GM12878 (cell line): ENCODE measurements around the gene DOCK2. TPM values are rescaled to one million over a fixed set of nuclear protein-coding genes. Genes with fewer than 3 reads are reported as not detected.

ENCODE experiments used
- ATAC-seq: fragments of 200-7000 bp; cut with Tn5 transposase; 3 replicates; pipeline ENCODE4 v1.9.1; 2020; ENCODE audit warnings: mild to moderate bottlenecking, moderate library complexity
- BruUV-seq: library from RNA; stranded (reverse); fragments of 400-500 nt; replicated peaks from 2 replicates; lab custom pipeline; 2021; lab: Mats Ljungman, UMichigan
- CTCF ChIA-PET: fragments of 300-600 bp; sonication (Branson Sonifier 250); formaldehyde crosslinking; extraction: SDS; loops from one replicate; lab custom pipeline; 2021; ENCODE audit warnings: inconsistent platforms; lab: Yijun Ruan, JAX
- POLR2A ChIA-PET: fragments of 350-600 bp; formaldehyde crosslinking; extraction: SDS; loops from one replicate; lab custom pipeline; 2021; ENCODE audit warnings: inconsistent platforms; lab: Charles Lee
- RAD21 ChIA-PET: fragments of 300-600 bp; sonication (Branson Sonifier 250); formaldehyde crosslinking; loops from one replicate; lab custom pipeline; 2023; ENCODE audit warnings: antibody characterized with exemption; ENCODE audit not compliant: unreplicated experiment; lab: Charles Lee
- SMC1A ChIA-PET: fragments of 300-600 bp; sonication (Branson Sonifier 250); formaldehyde crosslinking; loops from one replicate; lab custom pipeline; 2023; ENCODE audit not compliant: unreplicated experiment, uncharacterized antibody; lab: Charles Lee
- DNase-seq: peaks from one replicate; pipeline ENCODE4 v3.0.0-alpha.2; 2011; ENCODE audit warnings: low read depth, low spot score
- FAIRE-seq: peaks from 3 replicates; lab custom pipeline; 2011; peaks lifted over from hg19 to GRCh38; lab: Jason Lieb, UNC
- H2AFZ ChIP-seq: 2 replicates; pipeline ENCODE4 v1.6.0; 2011; ENCODE audit warnings: low read depth, low read length, control low read depth; ENCODE audit not compliant: control insufficient read depth
- H3K27ac ChIP-seq: 2 replicates; pipeline ENCODE4 v1.5.1; 2011; ENCODE audit warnings: control low read depth; ENCODE audit not compliant: control insufficient read depth, insufficient read depth
- H3K27me3 ChIP-seq, 2 experiments: replicated peaks in 1 of 2; 2 replicates each; pipeline versions ENCODE4 v1.6.0 to v1.6.1; 2011; ENCODE audit warnings: low read length in 1 of 2; ENCODE audit not compliant: control insufficient read depth in 2 of 2, insufficient read depth in 2 of 2
- H3K36me3 ChIP-seq, 2 experiments: 2 replicates each; pipeline ENCODE4 v1.5.1; 2011; ENCODE audit warnings: low read length in 1 of 2; ENCODE audit not compliant: control insufficient read depth in 2 of 2, insufficient read depth in 2 of 2
- H3K4me1 ChIP-seq: 2 replicates; pipeline ENCODE4 v1.6.1; 2011; ENCODE audit warnings: mild to moderate bottlenecking, low read length, moderate library complexity, mixed read lengths; ENCODE audit not compliant: control insufficient read depth, insufficient read depth
- H3K4me2 ChIP-seq: 2 replicates; pipeline ENCODE4 v1.6.0; 2011; ENCODE audit warnings: control low read depth; ENCODE audit not compliant: control insufficient read depth, insufficient read depth
- H3K4me3 ChIP-seq: fragments of 200-600 bp; sonication (generic); 2 replicates; pipeline ENCODE4 v1.5.1; 2016
- H3K79me2 ChIP-seq: 2 replicates; pipeline ENCODE4 v1.6.0; 2011; ENCODE audit warnings: low read length; ENCODE audit not compliant: control insufficient read depth, insufficient read depth
- H3K9ac ChIP-seq: 2 replicates; pipeline ENCODE4 v1.8.0; 2011; ENCODE audit warnings: low read length, control low read depth, mixed read lengths; ENCODE audit not compliant: control insufficient read depth, insufficient read depth
- H3K9me3 ChIP-seq: replicated peaks from 3 replicates; pipeline ENCODE4 v1.5.1; 2011; ENCODE audit warnings: mild to moderate bottlenecking, low read length; ENCODE audit not compliant: control insufficient read depth, insufficient read depth
- H4K20me1 ChIP-seq: 2 replicates; pipeline ENCODE4 v1.6.0; 2011; ENCODE audit not compliant: control insufficient read depth, insufficient read depth
- BACH1 ChIP-seq: fragments of 450-650 bp; IDR thresholded peaks from 2 replicates; pipeline ENCODE4 v1.6.1; 2017; ENCODE audit warnings: mild to moderate bottlenecking, borderline replicate concordance
- IKZF1 ChIP-seq: fragments of 450-650 bp; conservative IDR thresholded peaks from 2 replicates; pipeline ENCODE4 v1.6.1; 2017; ENCODE audit warnings: antibody characterized with exemption, mild to moderate bottlenecking
- ZNF384 ChIP-seq: IDR thresholded peaks from 2 replicates; pipeline ENCODE4 v1.6.1; 2012; ENCODE audit warnings: low read depth, mild to moderate bottlenecking, low read length, improper control_type of control experiment, borderline replicate concordance
- WGBS: methylation state at CpG from one replicate; pipeline ENCODE4 v1.1.6; 2016; ENCODE audit warnings: low lambda C conversion rate; ENCODE audit not compliant: insufficient replicate concordance, insufficient coverage; ENCODE audit errors: missing lambda C conversion rate; 5-methylcytosine and 5-hydroxymethylcytosine counted together
- in situ Hi-C: fragments of 300-500 bp; cut with MboI; formaldehyde crosslinking; loops from 9 replicates; pipeline ENCODE4 v1.14.3; 2018; ENCODE audit warnings: mixed read lengths
- intact Hi-C: fragments of 100-400 bp; cut with micrococcal nuclease; formaldehyde crosslinking; loops from one replicate; pipeline ENCODE4 v1.14.2; 2022; ENCODE audit not compliant: unreplicated experiment
- polyA plus RNA-seq, 11 experiments: library from polyadenylated mRNA; depleted of rRNA in 4 of 11; unstranded in 6 of 11; stranded (reverse) in 5 of 11; fragments of >200 nt; fragmentation: Nextera tagmentation in 4 of 11; fragmentation: Illumina TruSeq in 1 of 11; extraction: Ambion mirVana in 4 of 11; extraction: Trizol in 1 of 11; gene quantifications; 1 replicate in 1 of 11; 2 replicates in 10 of 11; pipeline versions ENCODE4 v1.2.1 to v1.2.3, GENCODE V29; 2011 to 2016; ENCODE audit warnings: inconsistent platforms in 2 of 11, missing spikeins in 2 of 11, low read depth in 1 of 11
- total RNA-seq, 4 experiments: library from RNA; depleted of rRNA in 3 of 4; stranded (reverse); fragments of >200 nt in 3 of 4; fragmentation: Illumina TruSeq in 1 of 4; extraction: Trizol in 1 of 4; gene quantifications; 2 replicates each; pipeline versions ENCODE4 v1.2.1 to v1.2.3, GENCODE V29; 2013 to 2021
- TF ChIP-seq, protein P1 (sequence below): IDR thresholded peaks from 2 replicates; pipeline ENCODE4 v1.6.1; 2011; ENCODE audit warnings: borderline replicate concordance, low read depth, mild to moderate bottlenecking, moderate library complexity, mixed read lengths, low read length; ENCODE audit not compliant: insufficient read depth; ENCODE audit errors: extremely low read length
- TF ChIP-seq, protein P2 (sequence below): fragments of 150-350 bp; IDR thresholded peaks from 2 replicates; pipeline ENCODE4 v1.6.1; 2014; ENCODE audit warnings: mild to moderate bottlenecking, low read depth, low read length
- TF ChIP-seq, protein P3 (sequence below): fragments of 450-650 bp; IDR thresholded peaks from 2 replicates; pipeline ENCODE4 v1.6.1; 2017; ENCODE audit warnings: antibody characterized with exemption, mild to moderate bottlenecking, moderate library complexity
- TF ChIP-seq, protein P4 (sequence below): fragments of 450-650 bp; formaldehyde crosslinking; IDR thresholded peaks from 2 replicates; pipeline ENCODE4 v1.5.0; 2022; ENCODE audit warnings: mild to moderate bottlenecking, missing genetic modification characterization

The DOCK2 gene
- total and polyA plus RNA-seq, 10 of the 15 experiments (the other 5 are each of a cell fraction or from before 2014, with no cell fraction given) = 34.2 to 192 (median 118) TPM

DNA sequence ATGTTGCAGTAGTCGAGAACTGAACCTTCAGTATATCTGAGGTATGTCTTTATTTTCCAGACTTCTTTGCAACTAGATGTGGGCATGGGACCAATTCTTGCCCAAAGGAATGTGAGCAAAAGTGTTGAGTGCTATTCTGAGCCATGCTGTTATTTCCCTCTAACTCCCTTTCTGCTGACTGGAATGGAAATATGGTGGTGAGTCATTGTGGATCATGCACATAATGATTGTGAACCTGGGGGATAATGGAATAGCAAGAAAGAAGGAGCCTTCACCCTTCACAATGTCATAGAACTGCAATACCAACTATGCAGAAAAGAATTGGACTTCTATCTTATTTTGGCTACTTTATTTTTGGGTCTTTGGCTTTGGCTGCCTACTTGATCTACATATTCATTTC, 10.3 kb upstream of the DOCK2 start:
- Histone ChIP-seq H3K9ac (no peak overlapping the region), H3K36me3 (no peaks in the 10 kb centered on the region), H3K79me2 (no peaks in the 10 kb centered on the region), H2AFZ (no peak overlapping the region), H3K9me3 (no peaks in the 10 kb centered on the region), H3K27me3 (no peaks in the 10 kb centered on the region), H3K4me3 (no peak overlapping the region), H4K20me1 (no peaks in the 10 kb centered on the region), H3K27ac (no peak overlapping the region), H3K4me2 (no peak overlapping the region), H3K4me1 (no peaks in the 10 kb centered on the region)
- DNase-seq (no peak), FAIRE-seq (no peak), ATAC-seq (no peak)
- BruUV-seq = no TSS peak
- in situ Hi-C loops = no loop called here
- TF ChIP-seq BACH1 (no peak), ZNF384 (no peak), IKZF1 (no peak)
- TF ChIP-seq, protein P1, sequence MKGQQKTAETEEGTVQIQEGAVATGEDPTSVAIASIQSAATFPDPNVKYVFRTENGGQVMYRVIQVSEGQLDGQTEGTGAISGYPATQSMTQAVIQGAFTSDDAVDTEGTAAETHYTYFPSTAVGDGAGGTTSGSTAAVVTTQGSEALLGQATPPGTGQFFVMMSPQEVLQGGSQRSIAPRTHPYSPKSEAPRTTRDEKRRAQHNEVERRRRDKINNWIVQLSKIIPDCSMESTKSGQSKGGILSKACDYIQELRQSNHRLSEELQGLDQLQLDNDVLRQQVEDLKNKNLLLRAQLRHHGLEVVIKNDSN = no peak
- TF ChIP-seq, protein P2, sequence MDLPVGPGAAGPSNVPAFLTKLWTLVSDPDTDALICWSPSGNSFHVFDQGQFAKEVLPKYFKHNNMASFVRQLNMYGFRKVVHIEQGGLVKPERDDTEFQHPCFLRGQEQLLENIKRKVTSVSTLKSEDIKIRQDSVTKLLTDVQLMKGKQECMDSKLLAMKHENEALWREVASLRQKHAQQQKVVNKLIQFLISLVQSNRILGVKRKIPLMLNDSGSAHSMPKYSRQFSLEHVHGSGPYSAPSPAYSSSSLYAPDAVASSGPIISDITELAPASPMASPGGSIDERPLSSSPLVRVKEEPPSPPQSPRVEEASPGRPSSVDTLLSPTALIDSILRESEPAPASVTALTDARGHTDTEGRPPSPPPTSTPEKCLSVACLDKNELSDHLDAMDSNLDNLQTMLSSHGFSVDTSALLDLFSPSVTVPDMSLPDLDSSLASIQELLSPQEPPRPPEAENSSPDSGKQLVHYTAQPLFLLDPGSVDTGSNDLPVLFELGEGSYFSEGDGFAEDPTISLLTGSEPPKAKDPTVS = no peak
- TF ChIP-seq, protein P3, sequence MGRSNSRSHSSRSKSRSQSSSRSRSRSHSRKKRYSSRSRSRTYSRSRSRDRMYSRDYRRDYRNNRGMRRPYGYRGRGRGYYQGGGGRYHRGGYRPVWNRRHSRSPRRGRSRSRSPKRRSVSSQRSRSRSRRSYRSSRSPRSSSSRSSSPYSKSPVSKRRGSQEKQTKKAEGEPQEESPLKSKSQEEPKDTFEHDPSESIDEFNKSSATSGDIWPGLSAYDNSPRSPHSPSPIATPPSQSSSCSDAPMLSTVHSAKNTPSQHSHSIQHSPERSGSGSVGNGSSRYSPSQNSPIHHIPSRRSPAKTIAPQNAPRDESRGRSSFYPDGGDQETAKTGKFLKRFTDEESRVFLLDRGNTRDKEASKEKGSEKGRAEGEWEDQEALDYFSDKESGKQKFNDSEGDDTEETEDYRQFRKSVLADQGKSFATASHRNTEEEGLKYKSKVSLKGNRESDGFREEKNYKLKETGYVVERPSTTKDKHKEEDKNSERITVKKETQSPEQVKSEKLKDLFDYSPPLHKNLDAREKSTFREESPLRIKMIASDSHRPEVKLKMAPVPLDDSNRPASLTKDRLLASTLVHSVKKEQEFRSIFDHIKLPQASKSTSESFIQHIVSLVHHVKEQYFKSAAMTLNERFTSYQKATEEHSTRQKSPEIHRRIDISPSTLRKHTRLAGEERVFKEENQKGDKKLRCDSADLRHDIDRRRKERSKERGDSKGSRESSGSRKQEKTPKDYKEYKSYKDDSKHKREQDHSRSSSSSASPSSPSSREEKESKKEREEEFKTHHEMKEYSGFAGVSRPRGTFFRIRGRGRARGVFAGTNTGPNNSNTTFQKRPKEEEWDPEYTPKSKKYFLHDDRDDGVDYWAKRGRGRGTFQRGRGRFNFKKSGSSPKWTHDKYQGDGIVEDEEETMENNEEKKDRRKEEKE = no peak
- TF ChIP-seq, protein P4, sequence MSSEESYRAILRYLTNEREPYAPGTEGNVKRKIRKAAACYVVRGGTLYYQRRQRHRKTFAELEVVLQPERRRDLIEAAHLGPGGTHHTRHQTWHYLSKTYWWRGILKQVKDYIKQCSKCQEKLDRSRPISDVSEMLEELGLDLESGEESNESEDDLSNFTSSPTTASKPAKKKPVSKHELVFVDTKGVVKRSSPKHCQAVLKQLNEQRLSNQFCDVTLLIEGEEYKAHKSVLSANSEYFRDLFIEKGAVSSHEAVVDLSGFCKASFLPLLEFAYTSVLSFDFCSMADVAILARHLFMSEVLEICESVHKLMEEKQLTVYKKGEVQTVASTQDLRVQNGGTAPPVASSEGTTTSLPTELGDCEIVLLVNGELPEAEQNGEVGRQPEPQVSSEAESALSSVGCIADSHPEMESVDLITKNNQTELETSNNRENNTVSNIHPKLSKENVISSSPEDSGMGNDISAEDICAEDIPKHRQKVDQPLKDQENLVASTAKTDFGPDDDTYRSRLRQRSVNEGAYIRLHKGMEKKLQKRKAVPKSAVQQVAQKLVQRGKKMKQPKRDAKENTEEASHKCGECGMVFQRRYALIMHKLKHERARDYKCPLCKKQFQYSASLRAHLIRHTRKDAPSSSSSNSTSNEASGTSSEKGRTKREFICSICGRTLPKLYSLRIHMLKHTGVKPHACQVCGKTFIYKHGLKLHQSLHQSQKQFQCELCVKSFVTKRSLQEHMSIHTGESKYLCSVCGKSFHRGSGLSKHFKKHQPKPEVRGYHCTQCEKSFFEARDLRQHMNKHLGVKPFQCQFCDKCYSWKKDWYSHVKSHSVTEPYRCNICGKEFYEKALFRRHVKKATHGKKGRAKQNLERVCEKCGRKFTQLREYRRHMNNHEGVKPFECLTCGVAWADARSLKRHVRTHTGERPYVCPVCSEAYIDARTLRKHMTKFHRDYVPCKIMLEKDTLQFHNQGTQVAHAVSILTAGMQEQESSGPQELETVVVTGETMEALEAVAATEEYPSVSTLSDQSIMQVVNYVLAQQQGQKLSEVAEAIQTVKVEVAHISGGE (CRISPR knock-in tag) = no peak
- CTCF ChIA-PET = no interaction called here
- intact Hi-C loops = no loop called here
- 52% methylated on average over 1 of the region's 1 CpG for WGBS
- SMC1A ChIA-PET = no interaction called here
- POLR2A ChIA-PET = no interaction called here
- RAD21 ChIA-PET = no interaction called here
